Measurements from ENCODE around the gene RGL2.

DNA sequence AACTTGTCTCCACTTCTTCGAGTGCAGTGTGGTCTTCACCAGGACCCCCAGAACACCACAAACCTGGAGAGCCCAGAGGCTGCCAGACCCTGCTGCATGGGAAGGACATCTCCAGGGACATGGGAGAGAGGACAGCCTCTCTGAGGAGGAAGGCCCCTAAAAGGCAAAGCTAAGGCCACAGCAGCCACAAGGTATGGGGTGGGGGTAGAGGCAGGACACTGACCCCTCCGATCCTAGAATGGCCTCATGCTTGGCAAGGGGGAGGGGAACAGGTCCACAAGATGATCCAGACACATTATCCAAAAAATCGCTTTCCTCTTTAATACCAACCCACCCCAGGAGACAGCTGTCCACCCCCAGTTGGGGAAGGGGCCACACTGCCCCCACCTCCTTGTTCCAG, 19.9 kb downstream of the RGL2 start:
- TF ChIP-seq, protein P1, sequence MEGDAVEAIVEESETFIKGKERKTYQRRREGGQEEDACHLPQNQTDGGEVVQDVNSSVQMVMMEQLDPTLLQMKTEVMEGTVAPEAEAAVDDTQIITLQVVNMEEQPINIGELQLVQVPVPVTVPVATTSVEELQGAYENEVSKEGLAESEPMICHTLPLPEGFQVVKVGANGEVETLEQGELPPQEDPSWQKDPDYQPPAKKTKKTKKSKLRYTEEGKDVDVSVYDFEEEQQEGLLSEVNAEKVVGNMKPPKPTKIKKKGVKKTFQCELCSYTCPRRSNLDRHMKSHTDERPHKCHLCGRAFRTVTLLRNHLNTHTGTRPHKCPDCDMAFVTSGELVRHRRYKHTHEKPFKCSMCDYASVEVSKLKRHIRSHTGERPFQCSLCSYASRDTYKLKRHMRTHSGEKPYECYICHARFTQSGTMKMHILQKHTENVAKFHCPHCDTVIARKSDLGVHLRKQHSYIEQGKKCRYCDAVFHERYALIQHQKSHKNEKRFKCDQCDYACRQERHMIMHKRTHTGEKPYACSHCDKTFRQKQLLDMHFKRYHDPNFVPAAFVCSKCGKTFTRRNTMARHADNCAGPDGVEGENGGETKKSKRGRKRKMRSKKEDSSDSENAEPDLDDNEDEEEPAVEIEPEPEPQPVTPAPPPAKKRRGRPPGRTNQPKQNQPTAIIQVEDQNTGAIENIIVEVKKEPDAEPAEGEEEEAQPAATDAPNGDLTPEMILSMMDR (IDR thresholded peaks at IDR 0.05), result no peak
- no peak for TF ChIP-seq EP300 (IDR thresholded peaks at IDR 0.05)

All from tibial nerve (tissue), 4 donors.